ENCODE measurements around the gene DCAF15.
A peak's percentile ranks its signal among the peaks of the same experiment; 100 is the strongest.

DCAF15 gene

DNA sequence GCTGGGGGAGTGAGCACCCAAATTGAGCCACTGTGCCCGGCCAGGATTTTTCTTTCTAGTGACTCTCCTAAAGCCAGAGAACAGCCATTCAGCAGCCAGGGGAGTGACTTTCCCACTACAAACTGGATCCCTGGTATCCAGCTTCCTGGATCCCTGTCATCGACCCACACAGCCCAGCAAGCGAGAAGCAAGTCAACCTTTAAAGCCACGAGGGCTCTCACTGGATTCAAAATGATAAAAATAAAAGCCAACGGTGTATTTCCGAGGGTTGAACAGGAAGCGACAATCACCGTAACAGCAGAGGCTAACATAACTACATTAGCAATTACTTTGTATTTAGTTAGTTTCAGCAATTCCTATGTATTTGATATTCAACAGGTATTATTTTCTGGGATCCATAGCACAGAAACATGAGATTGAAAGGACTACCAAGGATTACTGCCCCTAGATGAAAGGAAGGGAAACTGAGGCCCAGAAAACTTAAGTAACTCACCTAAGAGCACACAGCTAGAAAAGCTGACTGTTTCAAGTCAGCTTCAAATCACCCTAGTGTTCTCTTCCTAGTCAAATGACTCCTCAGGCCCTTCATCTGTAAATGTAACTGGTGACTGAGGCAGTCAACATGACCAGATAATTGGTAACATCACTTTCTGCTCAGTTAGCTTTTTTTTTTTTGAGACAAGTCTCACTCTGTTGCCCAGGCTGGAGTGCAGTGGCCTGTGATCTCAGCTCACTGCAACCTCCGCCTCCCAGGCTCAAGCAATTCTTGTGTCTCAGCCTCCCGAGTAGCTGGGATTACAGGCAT lies 51.1 kb downstream of the DCAF15 start:
- TF ChIP-seq POLR2AphosphoS5 (IDR thresholded peaks at IDR 0.05; ENCODE audit: low read depth, low read length) (no peak), TAF1 (IDR thresholded peaks at IDR 0.05; ENCODE audit: borderline replicate concordance, low read depth, low read length) (no peak), POLR2A (IDR thresholded peaks at IDR 0.05; ENCODE audit: low read depth, low read length) (no peak)
- FAIRE-seq, result no peak

DNA sequence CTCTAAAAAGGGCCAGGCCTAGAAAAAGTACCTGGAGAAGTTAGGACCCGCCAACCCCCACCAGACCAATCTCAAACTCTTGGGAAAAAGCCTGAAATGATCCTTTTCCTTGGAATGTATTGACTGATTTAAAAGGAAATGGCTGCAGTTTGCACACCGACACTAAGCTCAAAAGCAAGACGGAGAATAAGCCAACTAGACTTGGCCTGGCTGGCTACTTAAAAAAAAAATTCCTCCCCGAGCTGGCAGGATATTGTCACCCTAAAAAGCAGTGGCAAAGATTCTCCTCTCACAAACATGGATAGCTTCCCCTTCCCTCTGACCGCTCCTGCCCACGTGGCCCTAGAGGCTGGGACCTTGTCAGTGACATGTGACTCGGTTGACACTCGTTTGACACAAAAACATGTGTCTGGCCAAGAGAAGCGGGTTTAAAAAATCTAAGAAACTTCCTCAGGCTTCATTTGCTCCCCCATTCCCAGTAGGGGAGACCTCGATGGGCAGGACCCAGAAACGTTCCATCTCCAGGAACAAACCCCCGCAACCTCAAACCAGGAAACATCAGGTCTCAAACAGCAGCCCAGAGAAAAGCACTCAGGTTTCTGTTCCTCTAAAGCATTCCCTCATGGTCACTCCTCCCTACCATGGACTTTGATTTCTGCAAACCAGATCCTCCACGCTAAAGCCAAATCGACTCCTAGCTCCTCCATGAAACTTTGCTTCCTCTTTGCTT lies 52.5 kb downstream of the DCAF15 start:
- DNase-seq (ENCODE audit: insufficient read length) (no peak), FAIRE-seq (peak; percentile 87)
- TF ChIP-seq POLR2A (IDR thresholded peaks at IDR 0.05; ENCODE audit: low read depth, low read length), result no peak
- TF ChIP-seq POLR2AphosphoS5 (IDR thresholded peaks at IDR 0.05; ENCODE audit: low read depth, low read length), result no peak
- TF ChIP-seq TAF1 (IDR thresholded peaks at IDR 0.05; ENCODE audit: borderline replicate concordance, low read depth, low read length), result no peak

More for the DNA sequence above, 51.1 kb downstream of the DCAF15 start:
- DNase-seq (ENCODE audit: insufficient read length), result no peak

DNA sequence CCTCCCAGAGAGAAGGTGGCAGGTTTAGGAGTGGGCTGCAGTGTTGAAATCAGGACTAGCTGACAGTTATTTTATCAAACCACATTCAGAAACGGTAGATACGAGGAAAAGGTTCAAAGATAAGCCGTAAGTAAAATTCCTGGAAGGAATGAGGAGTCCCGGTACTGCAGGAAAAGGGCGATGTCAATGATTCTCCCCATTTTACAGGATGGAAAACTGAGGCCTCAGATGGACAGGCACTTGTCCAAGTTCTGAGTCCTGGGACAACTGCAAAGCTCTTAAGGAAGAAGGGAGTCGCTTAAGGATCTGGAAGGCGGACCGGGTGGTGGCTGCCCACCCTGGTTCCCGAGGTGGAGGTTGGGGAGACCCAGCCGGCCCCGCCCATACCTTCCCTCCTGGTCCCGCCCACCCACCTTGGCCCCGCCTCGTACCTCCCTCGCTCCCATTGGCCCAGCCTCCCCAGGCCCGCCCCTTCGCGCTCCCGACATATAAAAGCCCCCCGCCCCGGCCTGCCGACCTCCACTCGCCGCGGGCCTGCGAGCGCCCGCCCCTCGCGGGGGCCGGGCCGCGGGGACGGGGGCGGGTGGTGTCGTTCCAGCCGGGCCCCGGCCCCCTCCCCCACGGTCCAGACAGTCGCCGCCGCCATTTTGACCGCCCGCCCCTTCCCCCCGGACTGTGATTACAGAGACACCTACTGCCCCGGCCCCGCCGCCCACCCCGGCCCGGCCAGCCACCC lies 53.2 kb downstream of the DCAF15 start:
- peak; percentile 66 for DNase-seq (ENCODE audit: insufficient read length)

DNA sequence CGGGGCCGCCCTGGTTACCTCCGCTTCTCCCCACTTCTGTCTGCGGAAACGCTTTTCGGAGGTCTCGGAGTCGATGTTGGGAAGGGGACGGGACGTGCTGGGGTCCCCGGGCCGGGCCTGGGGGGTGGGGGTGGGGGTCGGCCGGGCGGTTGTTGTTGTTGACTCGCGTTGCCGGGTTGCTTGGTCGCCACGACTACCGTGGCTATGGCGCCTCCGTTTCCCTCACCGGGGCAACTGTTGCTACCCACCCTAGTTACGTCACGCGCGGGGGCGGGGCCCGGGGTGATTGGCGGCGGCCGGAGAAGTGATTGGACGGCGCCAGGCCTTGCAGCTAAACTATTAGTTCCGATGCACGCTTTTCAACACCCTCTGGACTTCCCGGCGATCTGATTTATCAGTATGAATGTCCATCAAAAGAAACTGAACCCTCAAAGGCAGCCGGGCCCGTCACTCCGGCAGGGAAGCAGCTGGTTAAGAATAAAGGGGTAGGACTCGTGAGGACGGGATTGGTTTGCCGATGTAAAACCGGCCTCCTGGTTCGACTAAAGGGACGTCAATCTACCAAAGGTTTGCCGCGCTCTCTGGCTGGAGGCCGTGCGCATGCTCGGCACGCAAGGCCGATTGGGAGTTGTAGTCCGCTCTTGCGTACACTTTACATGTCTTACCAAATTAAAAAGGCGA lies 53.9 kb downstream of the DCAF15 start, which contains the start of gene RFX1:
TSS of gene RFX1 (minus strand) at position 236 of the 681 bp plus-strand sequence. CDS start 12,477 bp downstream, outside the sequence.
- FAIRE-seq (peak; percentile 100), DNase-seq (ENCODE audit: insufficient read length) (peak; percentile 75)
- TF ChIP-seq POLR2A (IDR thresholded peaks at IDR 0.05; ENCODE audit: low read depth, low read length) (no peak), TAF1 (IDR thresholded peaks at IDR 0.05; ENCODE audit: borderline replicate concordance, low read depth, low read length) (no peak), POLR2AphosphoS5 (IDR thresholded peaks at IDR 0.05; ENCODE audit: low read depth, low read length) (no peak)

More for the DNA sequence above, 53.2 kb downstream of the DCAF15 start:
- peak; percentile 82 for FAIRE-seq
- TF ChIP-seq TAF1 (IDR thresholded peaks at IDR 0.05; ENCODE audit: borderline replicate concordance, low read depth, low read length) (no peak), POLR2A (IDR thresholded peaks at IDR 0.05; ENCODE audit: low read depth, low read length) (peak; percentile 69; the same call in 1 of the 2 replicates)

DNA sequence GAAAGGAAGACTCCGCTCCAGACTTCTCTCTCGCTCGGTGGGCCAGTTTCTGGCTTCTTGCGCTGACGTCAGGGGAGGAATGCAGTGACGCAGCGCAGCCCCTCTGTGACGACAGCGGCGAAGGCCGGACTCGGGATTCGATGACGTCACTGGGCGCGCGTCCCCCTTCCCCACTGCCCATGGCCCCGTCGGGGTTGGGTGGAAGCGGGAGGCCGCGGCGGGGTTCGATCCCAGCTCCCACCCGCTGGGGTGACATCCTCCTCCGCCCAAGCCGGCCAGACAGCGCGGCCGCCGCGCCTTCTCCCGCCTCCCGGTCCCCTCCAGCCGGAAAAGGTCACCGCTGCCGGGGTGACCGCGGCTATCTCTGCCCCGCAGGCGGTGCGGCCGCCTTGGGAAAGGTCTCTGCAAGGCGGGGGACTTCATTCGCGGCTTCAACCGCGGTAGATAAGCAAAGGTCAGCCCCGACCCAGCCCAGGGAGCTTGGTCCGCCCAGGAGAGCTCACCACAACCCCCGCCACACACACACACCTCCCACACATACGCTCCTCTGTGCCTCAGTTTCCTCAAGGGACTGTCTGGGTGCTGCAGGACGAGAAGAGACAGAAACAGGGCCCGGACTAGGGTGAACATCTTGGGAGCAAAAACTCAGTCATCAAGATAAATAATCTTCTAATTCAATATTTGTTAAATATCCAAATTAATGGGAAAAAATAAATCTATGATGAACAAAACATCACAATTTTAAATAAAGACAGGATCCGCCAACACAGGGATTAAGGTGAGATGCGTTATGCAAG lies 54.7 kb downstream of the DCAF15 start:
- FAIRE-seq (no peak), DNase-seq (ENCODE audit: insufficient read length) (no peak)

More for the DNA sequence above, 54.7 kb downstream of the DCAF15 start:
- TF ChIP-seq POLR2AphosphoS5 (IDR thresholded peaks at IDR 0.05; ENCODE audit: low read depth, low read length) (peak; percentile 50; the same call in 1 of the 2 replicates), POLR2A (IDR thresholded peaks at IDR 0.05; ENCODE audit: low read depth, low read length) (peak; percentile 81), TAF1 (IDR thresholded peaks at IDR 0.05; ENCODE audit: borderline replicate concordance, low read depth, low read length) (peak; percentile 35; the same call in 1 of the 2 replicates)
